ENCODE results near the gene SF1. TPM values are rescaled to one million over a fixed set of nuclear protein-coding genes. Genes with fewer than 3 reads are reported as not detected.

The SF1 gene
- total and polyA plus RNA-seq, 9 of the 15 experiments (the other 6 are each of a cell fraction or from before 2014, with no cell fraction given), result 13.1 to 334 (median 111) TPM

DNA sequence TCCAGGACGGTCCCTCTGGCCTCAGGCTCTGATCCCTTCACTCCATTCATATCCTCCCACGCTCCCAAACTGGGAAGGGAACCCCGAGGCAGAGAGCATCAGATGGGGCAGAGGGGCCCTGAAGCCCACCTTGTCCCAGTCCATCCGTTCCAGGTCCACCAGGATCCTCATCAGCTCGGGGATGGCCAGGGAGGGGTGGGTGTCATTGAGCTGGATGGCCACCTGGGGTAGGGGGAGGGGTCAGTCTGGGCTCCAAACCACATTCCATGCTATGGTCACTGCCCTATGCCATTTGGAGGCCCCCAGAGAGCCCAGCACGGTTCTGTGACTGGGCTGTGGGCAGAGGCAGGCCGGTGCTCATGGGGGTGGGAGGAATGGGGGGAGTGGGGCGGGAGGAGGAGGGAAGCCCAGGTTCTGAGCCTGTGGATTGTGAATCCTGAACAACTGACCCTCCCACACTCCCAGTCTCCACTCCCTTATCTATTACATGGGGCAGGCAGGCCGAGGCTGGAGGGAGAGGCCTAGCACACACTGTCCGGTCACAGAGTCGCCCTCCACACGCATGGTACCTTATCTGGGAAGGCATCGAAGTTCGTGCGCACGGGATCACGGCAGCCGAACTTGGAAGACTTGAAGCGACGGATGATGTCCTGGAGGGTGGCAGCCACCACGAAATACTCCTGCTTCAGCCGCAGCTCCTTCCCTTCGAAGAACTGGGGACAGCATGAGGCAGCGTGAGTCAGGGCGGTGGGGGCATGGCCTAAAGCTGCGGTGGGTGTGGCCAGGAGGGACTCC, 24.0 kb downstream of the SF1 start (continued):
- TF ChIP-seq ZNF584 (CRISPR knock-in tag; IDR thresholded peaks at IDR 0.05; ENCODE audit: low read depth), result no peak
- TF ChIP-seq ZNF589 (CRISPR knock-in tag; IDR thresholded peaks at IDR 0.05; ENCODE audit: low read depth), result no peak
- TF ChIP-seq ZNF197 (CRISPR knock-in tag; IDR thresholded peaks at IDR 0.05; ENCODE audit: low read depth), result no peak
- TF ChIP-seq ZBTB7A (IDR thresholded peaks at IDR 0.05; ENCODE audit: borderline replicate concordance, control insufficient read depth, low read depth, low read length), result peak; percentile 36; the same call in 1 of the 2 replicates
- TF ChIP-seq ELF1 (tag; IDR thresholded peaks at IDR 0.05), result no peak
- 0 out of 2 replicates have a peak, but pooled peaks have one; percentile 30 for TF ChIP-seq ZNF263 (CRISPR knock-in tag; IDR thresholded peaks at IDR 0.05; ENCODE audit: borderline replicate concordance)
- TF ChIP-seq TEAD1 (CRISPR knock-in tag; IDR thresholded peaks at IDR 0.05), result no peak
- TF ChIP-seq ELK1 (CRISPR knock-in tag; IDR thresholded peaks at IDR 0.05), result no peak
- TF ChIP-seq, protein P1, sequence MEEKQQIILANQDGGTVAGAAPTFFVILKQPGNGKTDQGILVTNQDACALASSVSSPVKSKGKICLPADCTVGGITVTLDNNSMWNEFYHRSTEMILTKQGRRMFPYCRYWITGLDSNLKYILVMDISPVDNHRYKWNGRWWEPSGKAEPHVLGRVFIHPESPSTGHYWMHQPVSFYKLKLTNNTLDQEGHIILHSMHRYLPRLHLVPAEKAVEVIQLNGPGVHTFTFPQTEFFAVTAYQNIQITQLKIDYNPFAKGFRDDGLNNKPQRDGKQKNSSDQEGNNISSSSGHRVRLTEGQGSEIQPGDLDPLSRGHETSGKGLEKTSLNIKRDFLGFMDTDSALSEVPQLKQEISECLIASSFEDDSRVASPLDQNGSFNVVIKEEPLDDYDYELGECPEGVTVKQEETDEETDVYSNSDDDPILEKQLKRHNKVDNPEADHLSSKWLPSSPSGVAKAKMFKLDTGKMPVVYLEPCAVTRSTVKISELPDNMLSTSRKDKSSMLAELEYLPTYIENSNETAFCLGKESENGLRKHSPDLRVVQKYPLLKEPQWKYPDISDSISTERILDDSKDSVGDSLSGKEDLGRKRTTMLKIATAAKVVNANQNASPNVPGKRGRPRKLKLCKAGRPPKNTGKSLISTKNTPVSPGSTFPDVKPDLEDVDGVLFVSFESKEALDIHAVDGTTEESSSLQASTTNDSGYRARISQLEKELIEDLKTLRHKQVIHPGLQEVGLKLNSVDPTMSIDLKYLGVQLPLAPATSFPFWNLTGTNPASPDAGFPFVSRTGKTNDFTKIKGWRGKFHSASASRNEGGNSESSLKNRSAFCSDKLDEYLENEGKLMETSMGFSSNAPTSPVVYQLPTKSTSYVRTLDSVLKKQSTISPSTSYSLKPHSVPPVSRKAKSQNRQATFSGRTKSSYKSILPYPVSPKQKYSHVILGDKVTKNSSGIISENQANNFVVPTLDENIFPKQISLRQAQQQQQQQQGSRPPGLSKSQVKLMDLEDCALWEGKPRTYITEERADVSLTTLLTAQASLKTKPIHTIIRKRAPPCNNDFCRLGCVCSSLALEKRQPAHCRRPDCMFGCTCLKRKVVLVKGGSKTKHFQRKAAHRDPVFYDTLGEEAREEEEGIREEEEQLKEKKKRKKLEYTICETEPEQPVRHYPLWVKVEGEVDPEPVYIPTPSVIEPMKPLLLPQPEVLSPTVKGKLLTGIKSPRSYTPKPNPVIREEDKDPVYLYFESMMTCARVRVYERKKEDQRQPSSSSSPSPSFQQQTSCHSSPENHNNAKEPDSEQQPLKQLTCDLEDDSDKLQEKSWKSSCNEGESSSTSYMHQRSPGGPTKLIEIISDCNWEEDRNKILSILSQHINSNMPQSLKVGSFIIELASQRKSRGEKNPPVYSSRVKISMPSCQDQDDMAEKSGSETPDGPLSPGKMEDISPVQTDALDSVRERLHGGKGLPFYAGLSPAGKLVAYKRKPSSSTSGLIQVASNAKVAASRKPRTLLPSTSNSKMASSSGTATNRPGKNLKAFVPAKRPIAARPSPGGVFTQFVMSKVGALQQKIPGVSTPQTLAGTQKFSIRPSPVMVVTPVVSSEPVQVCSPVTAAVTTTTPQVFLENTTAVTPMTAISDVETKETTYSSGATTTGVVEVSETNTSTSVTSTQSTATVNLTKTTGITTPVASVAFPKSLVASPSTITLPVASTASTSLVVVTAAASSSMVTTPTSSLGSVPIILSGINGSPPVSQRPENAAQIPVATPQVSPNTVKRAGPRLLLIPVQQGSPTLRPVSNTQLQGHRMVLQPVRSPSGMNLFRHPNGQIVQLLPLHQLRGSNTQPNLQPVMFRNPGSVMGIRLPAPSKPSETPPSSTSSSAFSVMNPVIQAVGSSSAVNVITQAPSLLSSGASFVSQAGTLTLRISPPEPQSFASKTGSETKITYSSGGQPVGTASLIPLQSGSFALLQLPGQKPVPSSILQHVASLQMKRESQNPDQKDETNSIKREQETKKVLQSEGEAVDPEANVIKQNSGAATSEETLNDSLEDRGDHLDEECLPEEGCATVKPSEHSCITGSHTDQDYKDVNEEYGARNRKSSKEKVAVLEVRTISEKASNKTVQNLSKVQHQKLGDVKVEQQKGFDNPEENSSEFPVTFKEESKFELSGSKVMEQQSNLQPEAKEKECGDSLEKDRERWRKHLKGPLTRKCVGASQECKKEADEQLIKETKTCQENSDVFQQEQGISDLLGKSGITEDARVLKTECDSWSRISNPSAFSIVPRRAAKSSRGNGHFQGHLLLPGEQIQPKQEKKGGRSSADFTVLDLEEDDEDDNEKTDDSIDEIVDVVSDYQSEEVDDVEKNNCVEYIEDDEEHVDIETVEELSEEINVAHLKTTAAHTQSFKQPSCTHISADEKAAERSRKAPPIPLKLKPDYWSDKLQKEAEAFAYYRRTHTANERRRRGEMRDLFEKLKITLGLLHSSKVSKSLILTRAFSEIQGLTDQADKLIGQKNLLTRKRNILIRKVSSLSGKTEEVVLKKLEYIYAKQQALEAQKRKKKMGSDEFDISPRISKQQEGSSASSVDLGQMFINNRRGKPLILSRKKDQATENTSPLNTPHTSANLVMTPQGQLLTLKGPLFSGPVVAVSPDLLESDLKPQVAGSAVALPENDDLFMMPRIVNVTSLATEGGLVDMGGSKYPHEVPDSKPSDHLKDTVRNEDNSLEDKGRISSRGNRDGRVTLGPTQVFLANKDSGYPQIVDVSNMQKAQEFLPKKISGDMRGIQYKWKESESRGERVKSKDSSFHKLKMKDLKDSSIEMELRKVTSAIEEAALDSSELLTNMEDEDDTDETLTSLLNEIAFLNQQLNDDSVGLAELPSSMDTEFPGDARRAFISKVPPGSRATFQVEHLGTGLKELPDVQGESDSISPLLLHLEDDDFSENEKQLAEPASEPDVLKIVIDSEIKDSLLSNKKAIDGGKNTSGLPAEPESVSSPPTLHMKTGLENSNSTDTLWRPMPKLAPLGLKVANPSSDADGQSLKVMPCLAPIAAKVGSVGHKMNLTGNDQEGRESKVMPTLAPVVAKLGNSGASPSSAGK (IDR thresholded peaks at IDR 0.05), result peak; percentile 94
- no peak for TF ChIP-seq KDM4B (IDR thresholded peaks at IDR 0.05; ENCODE audit: borderline replicate concordance in 2 of 2, low read depth in 1 of 2)
- no peak for TF ChIP-seq FUS (optimal IDR thresholded peaks at IDR 0.05; ENCODE audit: low read depth, low read length)
- TF ChIP-seq PHTF2 (CRISPR knock-in tag; IDR thresholded peaks at IDR 0.05), result no peak
- TF ChIP-seq NFE2L1 (tag; IDR thresholded peaks at IDR 0.05; ENCODE audit: borderline replicate concordance, low read depth), result no peak
- no peak for TF ChIP-seq OTX1 (CRISPR knock-in tag; IDR thresholded peaks at IDR 0.05)
- no peak for TF ChIP-seq CREBBP (IDR thresholded peaks at IDR 0.05; ENCODE audit: low read depth, low read length)

Measured in K562 (cell line).